PC-3 (cell line): ENCODE data around the gene PKP1.

Experiments used
- EZH2 ChIP-seq: fragments of 300-600 bp; sonication (generic); IDR thresholded peaks from one replicate; pipeline ENCODE4 v1.6.1; 2017; ENCODE audit warnings: antibody characterized with exemption, mild to moderate bottlenecking, low read length; ENCODE audit not compliant: unreplicated experiment
- EZH2phosphoT487 ChIP-seq: fragments of 300-600 bp; sonication (generic); IDR thresholded peaks from 2 replicates; pipeline ENCODE4 v1.6.1; 2018; ENCODE audit warnings: mild to moderate bottlenecking, antibody characterized with exemption, low read length, borderline replicate concordance
- TF ChIP-seq, protein P1 (sequence below): fragments of 300-600 bp; sonication (generic); conservative IDR thresholded peaks from 2 replicates; pipeline ENCODE4 v1.5.1; 2017; ENCODE audit warnings: antibody characterized with exemption, low read depth, mild to moderate bottlenecking, low read length

DNA sequence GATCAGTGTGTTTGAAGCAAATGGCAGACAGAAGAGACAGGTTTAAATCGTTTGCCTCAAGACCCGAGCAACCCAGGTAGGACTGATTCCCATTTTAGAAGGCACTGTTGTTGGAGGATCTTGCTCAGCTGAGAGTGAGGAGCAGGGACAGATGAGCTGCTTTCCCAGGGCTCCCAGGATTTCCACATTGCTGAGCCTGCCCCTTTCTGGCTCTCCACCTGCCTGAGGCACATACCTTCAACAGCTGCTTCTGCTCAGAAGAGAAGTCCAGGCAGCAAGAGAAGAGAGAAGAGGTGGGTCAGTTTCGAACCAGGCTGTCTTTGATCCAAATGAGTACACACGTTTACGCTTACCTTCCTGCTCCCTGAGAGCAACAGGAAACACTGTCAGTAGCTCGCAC is 88.5 kb downstream of the PKP1 start:
- TF ChIP-seq, protein P1, sequence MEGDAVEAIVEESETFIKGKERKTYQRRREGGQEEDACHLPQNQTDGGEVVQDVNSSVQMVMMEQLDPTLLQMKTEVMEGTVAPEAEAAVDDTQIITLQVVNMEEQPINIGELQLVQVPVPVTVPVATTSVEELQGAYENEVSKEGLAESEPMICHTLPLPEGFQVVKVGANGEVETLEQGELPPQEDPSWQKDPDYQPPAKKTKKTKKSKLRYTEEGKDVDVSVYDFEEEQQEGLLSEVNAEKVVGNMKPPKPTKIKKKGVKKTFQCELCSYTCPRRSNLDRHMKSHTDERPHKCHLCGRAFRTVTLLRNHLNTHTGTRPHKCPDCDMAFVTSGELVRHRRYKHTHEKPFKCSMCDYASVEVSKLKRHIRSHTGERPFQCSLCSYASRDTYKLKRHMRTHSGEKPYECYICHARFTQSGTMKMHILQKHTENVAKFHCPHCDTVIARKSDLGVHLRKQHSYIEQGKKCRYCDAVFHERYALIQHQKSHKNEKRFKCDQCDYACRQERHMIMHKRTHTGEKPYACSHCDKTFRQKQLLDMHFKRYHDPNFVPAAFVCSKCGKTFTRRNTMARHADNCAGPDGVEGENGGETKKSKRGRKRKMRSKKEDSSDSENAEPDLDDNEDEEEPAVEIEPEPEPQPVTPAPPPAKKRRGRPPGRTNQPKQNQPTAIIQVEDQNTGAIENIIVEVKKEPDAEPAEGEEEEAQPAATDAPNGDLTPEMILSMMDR = no peak
- TF ChIP-seq EZH2 (no peak), EZH2phosphoT487 (no peak)
